HEK293 (cell line): ENCODE data around the gene TOPAZ1.

Experiments
- CTCF ChIA-PET: fragments of 350-600 bp; formaldehyde crosslinking; extraction: SDS; loops from one replicate; lab custom pipeline; 2021; ENCODE audit warnings: antibody characterized with exemption; lab: Yijun Ruan, JAX
- POLR2A ChIA-PET: fragments of 300-600 bp; formaldehyde crosslinking; extraction: SDS; loops from one replicate; lab custom pipeline; 2020; ENCODE audit warnings: antibody characterized with exemption, inconsistent platforms; lab: Yijun Ruan, JAX
- H3K27ac ChIP-seq: fragments of 200-500 bp; sonication (Bioruptor generic); 2 replicates; pipeline ENCODE4 v1.5.1; 2014; ENCODE audit warnings: low read depth, low read length, control low read depth, inconsistent platforms; ENCODE audit errors: extremely low read depth
- H3K36me3 ChIP-seq, 2 experiments: fragments of 200-500 bp in 1 of 2; sonication (Bioruptor generic) in 1 of 2; 1 replicate in 1 of 2; 2 replicates in 1 of 2; pipeline ENCODE4 v1.5.1; 2014 to 2017; ENCODE audit warnings: inconsistent platforms in 2 of 2, low read length in 2 of 2; ENCODE audit not compliant: control insufficient read depth in 2 of 2, insufficient read depth in 1 of 2
- H3K4me1 ChIP-seq: fragments of 200-500 bp; sonication (Bioruptor generic); 2 replicates; pipeline ENCODE4 v1.5.1; 2014; ENCODE audit warnings: mild to moderate bottlenecking, low read length, inconsistent platforms; ENCODE audit not compliant: control insufficient read depth, insufficient read depth
- H3K4me3 ChIP-seq: 2 replicates; pipeline ENCODE4 v1.5.1; 2011; ENCODE audit warnings: low read depth, mild to moderate bottlenecking, control low read depth, low read length, moderate library complexity
- H3K9me3 ChIP-seq: fragments of 200-500 bp; sonication (Bioruptor generic); 2 replicates; pipeline ENCODE4 v1.5.1; 2014; ENCODE audit warnings: low read depth, low read length, inconsistent platforms; ENCODE audit not compliant: control insufficient read depth, insufficient read depth
- FEZF1 ChIP-seq: fragments of 450-650 bp; formaldehyde crosslinking; IDR thresholded peaks from 2 replicates; pipeline ENCODE4 v1.5.1; 2016; ENCODE audit warnings: missing biosample characterization, missing genetic modification characterization
- HOXA7 ChIP-seq: sonication (generic); formaldehyde crosslinking; IDR thresholded peaks from 2 replicates; pipeline ENCODE4 v1.8.1; 2022; ENCODE audit warnings: missing genetic modification reagents, borderline replicate concordance
- KLF17 ChIP-seq: fragments of 450-650 bp; formaldehyde crosslinking; IDR thresholded peaks from 2 replicates; pipeline ENCODE4 v1.5.1; 2016; ENCODE audit warnings: missing biosample characterization, missing genetic modification characterization
- MEIS1 ChIP-seq: sonication (generic); formaldehyde crosslinking; IDR thresholded peaks from 2 replicates; pipeline ENCODE4 v1.8.1; 2022; ENCODE audit warnings: missing genetic modification reagents, mild to moderate bottlenecking, borderline replicate concordance
- RBAK ChIP-seq: fragments of 450-650 bp; formaldehyde crosslinking; IDR thresholded peaks from 2 replicates; pipeline ENCODE4 v1.5.1; 2016; ENCODE audit warnings: missing biosample characterization, missing genetic modification characterization
- SCRT2 ChIP-seq: fragments of 450-650 bp; formaldehyde crosslinking; IDR thresholded peaks from 2 replicates; pipeline ENCODE4 v1.5.1; 2016; ENCODE audit warnings: missing biosample characterization, missing genetic modification characterization
- ZBTB7A ChIP-seq: fragments of 450-650 bp; formaldehyde crosslinking; IDR thresholded peaks from 2 replicates; pipeline ENCODE4 v1.5.1; 2016; ENCODE audit warnings: low read depth, missing biosample characterization, missing genetic modification characterization
- ZNF133 ChIP-seq: fragments of 450-650 bp; formaldehyde crosslinking; IDR thresholded peaks from 2 replicates; pipeline ENCODE4 v1.5.1; 2016; ENCODE audit warnings: missing biosample characterization, missing genetic modification characterization
- ZNF148 ChIP-seq: fragments of 450-650 bp; formaldehyde crosslinking; IDR thresholded peaks from 2 replicates; pipeline ENCODE4 v1.5.0; 2017; ENCODE audit warnings: missing biosample characterization, missing genetic modification characterization, borderline replicate concordance
- ZNF175 ChIP-seq: fragments of 450-650 bp; formaldehyde crosslinking; IDR thresholded peaks from 2 replicates; pipeline ENCODE4 v1.5.1; 2016; ENCODE audit warnings: missing biosample characterization, missing genetic modification characterization
- ZNF2 ChIP-seq: fragments of 450-650 bp; formaldehyde crosslinking; IDR thresholded peaks from 2 replicates; pipeline ENCODE4 v1.5.1; 2016; ENCODE audit warnings: missing biosample characterization, missing genetic modification characterization
- ZNF366 ChIP-seq: fragments of 450-650 bp; formaldehyde crosslinking; conservative IDR thresholded peaks from 2 replicates; pipeline ENCODE4 v1.5.1; 2016; ENCODE audit warnings: missing biosample characterization, missing genetic modification characterization
- ZNF398 ChIP-seq: fragments of 450-650 bp; formaldehyde crosslinking; IDR thresholded peaks from 2 replicates; pipeline ENCODE4 v1.5.1; 2017; ENCODE audit warnings: missing biosample characterization, missing genetic modification characterization
- ZNF433 ChIP-seq: fragments of 450-650 bp; formaldehyde crosslinking; IDR thresholded peaks from 2 replicates; pipeline ENCODE4 v1.5.1; 2016; ENCODE audit warnings: missing biosample characterization, missing genetic modification characterization, low read depth
- ZNF529 ChIP-seq: fragments of 450-650 bp; formaldehyde crosslinking; IDR thresholded peaks from 2 replicates; pipeline ENCODE4 v1.5.1; 2017; ENCODE audit warnings: missing genetic modification characterization, missing biosample characterization; ENCODE audit not compliant: insufficient replicate concordance
- ZNF530 ChIP-seq: fragments of 450-650 bp; formaldehyde crosslinking; IDR thresholded peaks from 2 replicates; pipeline ENCODE4 v1.5.1; 2016; ENCODE audit warnings: low read depth, missing biosample characterization, missing genetic modification characterization
- ZNF621 ChIP-seq: fragments of 450-650 bp; formaldehyde crosslinking; IDR thresholded peaks from 2 replicates; pipeline ENCODE4 v1.5.1; 2017; ENCODE audit warnings: missing biosample characterization, missing genetic modification characterization
- ZNF629 ChIP-seq: fragments of 450-650 bp; formaldehyde crosslinking; IDR thresholded peaks from 2 replicates; pipeline ENCODE4 v1.5.1; 2017; ENCODE audit warnings: missing biosample characterization, missing genetic modification characterization
- ZNF670 ChIP-seq: fragments of 450-650 bp; formaldehyde crosslinking; IDR thresholded peaks from 2 replicates; pipeline ENCODE4 v1.5.1; 2016; ENCODE audit warnings: missing biosample characterization, missing genetic modification characterization, low read depth
- ZSCAN16 ChIP-seq: fragments of 450-650 bp; formaldehyde crosslinking; IDR thresholded peaks from 2 replicates; pipeline ENCODE4 v1.5.1; 2016; ENCODE audit warnings: missing biosample characterization, missing genetic modification characterization
- TF ChIP-seq, protein P1 (sequence below): fragments of 450-650 bp; formaldehyde crosslinking; IDR thresholded peaks from 2 replicates; pipeline ENCODE4 v1.5.1; 2016; ENCODE audit warnings: missing biosample characterization, missing genetic modification characterization

The TOPAZ1 gene

DNA sequence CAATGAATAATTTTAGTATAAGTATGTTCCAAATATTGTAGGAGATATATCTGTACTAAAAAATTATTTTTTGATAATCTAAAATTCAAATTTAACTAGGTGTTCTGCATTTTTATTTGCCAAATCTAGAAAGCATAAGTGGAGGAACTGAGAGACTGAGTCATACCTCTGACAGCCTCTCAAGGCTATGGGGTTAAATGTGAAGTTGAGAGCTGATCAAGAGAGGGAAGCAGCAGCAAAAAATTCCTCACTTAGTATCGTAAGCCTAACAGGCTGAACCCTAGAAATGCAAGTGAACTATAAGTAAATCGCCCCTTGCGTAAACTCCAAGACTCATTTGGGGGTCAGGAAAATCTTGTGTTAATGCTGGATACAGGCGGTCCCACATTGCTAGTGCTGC is 12.8 kb upstream of the TOPAZ1 start:
- H3K4me3 ChIP-seq: no peak overlapping the region
- TF ChIP-seq ZNF433 (tag by site-specific recombination): no peak
- TF ChIP-seq FEZF1 (tag by site-specific recombination): no peak
- no peak for TF ChIP-seq ZBTB7A
- H3K4me1 ChIP-seq: no peaks in the 10 kb centered on the region
- CTCF ChIA-PET: no interaction called here
- no peaks in the 10 kb centered on the region for H3K36me3 ChIP-seq
- no peak overlapping the region for H3K27ac ChIP-seq
- POLR2A ChIA-PET: no interaction called here
- no peaks in the 10 kb centered on the region for H3K9me3 ChIP-seq

DNA sequence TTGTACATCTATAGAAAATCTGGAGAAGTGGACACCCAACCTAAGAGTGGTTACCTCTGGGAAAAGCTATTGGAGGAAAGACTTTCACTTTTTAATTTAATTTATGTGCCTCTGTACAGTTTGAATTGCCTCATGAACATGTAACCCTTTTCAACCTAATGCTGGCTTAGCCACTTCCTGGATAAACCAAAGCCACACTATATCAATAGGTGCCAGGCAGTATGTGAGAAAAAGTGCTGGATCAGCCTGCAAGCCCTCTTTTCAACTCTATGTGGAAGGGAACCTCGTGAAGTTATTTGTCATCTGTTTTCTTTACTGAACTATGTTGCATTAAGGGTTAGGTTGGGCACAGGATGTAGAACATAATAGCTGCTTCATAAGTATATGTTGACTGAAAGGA is 9.3 kb upstream of the TOPAZ1 start:
- POLR2A ChIA-PET: no interaction called here
- Histone ChIP-seq H3K9me3 (no peaks in the 10 kb centered on the region), H3K36me3 (no peaks in the 10 kb centered on the region), H3K4me3 (no peak overlapping the region), H3K4me1 (no peaks in the 10 kb centered on the region), H3K27ac (no peak overlapping the region)
- TF ChIP-seq ZNF621: no peak
- no peak for TF ChIP-seq MEIS1 (CRISPR knock-in tag)
- TF ChIP-seq KLF17 (tag by site-specific recombination): no peak
- TF ChIP-seq ZNF629 (tag by site-specific recombination): no peak
- TF ChIP-seq ZNF175: no peak
- CTCF ChIA-PET: no interaction called here

DNA sequence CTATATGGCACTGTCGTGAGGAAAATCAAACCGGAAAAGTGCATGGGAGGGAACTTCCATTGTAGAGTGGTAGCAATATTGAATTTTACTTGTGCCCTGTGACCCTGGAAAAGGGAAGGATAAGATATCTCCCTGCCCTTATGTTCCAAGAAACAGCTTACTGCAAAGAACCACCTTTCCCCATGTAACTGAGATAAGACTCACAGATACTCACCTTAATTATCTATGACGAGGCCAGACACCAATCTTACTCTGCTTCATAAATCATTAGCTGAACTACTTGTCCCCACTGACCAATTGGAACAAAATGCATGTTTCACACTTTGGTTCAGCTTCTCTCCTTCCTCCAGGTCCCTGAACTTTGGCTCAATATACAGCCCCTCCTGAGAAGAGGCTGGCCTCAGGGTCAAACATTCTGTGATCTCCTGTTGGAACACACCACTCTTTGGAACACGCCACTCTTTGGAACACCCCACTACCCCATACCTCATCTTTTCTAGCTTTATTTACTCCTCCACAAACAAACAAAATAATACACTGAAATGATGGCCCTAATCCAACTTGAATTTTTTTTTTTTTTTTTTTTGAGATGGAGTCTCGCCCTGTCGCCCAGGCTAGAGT is 6.9 kb upstream of the TOPAZ1 start:
- H3K36me3 ChIP-seq: no peaks in the 10 kb centered on the region
- H3K9me3 ChIP-seq: no peaks in the 10 kb centered on the region
- H3K4me3 ChIP-seq: no peak overlapping the region
- TF ChIP-seq ZNF148 (tag by site-specific recombination): no peak
- TF ChIP-seq ZNF366 (tag by site-specific recombination): no peak
- TF ChIP-seq, protein P1, sequence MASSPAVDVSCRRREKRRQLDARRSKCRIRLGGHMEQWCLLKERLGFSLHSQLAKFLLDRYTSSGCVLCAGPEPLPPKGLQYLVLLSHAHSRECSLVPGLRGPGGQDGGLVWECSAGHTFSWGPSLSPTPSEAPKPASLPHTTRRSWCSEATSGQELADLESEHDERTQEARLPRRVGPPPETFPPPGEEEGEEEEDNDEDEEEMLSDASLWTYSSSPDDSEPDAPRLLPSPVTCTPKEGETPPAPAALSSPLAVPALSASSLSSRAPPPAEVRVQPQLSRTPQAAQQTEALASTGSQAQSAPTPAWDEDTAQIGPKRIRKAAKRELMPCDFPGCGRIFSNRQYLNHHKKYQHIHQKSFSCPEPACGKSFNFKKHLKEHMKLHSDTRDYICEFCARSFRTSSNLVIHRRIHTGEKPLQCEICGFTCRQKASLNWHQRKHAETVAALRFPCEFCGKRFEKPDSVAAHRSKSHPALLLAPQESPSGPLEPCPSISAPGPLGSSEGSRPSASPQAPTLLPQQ (tag by site-specific recombination): no peak
- TF ChIP-seq ZNF2: no peak
- TF ChIP-seq SCRT2: no peak
- no peak for TF ChIP-seq ZSCAN16
- TF ChIP-seq RBAK (tag by site-specific recombination): no peak
- no peak for TF ChIP-seq ZNF530 (tag by site-specific recombination)
- TF ChIP-seq ZNF529: no peak
- TF ChIP-seq ZNF670: no peak
- TF ChIP-seq ZNF398 (tag by site-specific recombination): no peak
- no peak for TF ChIP-seq ZNF133 (tag by site-specific recombination)
- TF ChIP-seq HOXA7: no peak
- H3K4me1 ChIP-seq: no peaks in the 10 kb centered on the region
- H3K27ac ChIP-seq: no peak overlapping the region
- ChIA-PET CTCF (interaction anchor here (0.5 to 1.9 kb wide), 2 partner anchors 10 to 233 kb away, joined by 3 to 10 read pairs; no protein-coding TSS in a partner anchor), POLR2A (interaction anchor here (0.6 kb wide), 1 partner anchor 358 kb away, joined by 3 read pairs; no protein-coding TSS in a partner anchor)
